K562 (cell line): Measurements from ENCODE around the gene MYL10. TPM values are rescaled to one million over a fixed set of nuclear protein-coding genes. Genes with fewer than 3 reads are reported as not detected.
A peak's percentile ranks its signal among the peaks of the same experiment; 100 is the strongest.

ENCODE experiments used
- ATAC-seq: fragments of 200-7000 bp; cut with Tn5 transposase; 3 replicates; pipeline ENCODE4 v1.9.1; 2020; ENCODE audit warnings: moderate library complexity
- BruUV-seq: library from RNA; stranded (reverse); fragments of 400-500 nt; replicated peaks from 2 replicates; lab custom pipeline; 2021; lab: Mats Ljungman, UMichigan
- CTCF ChIA-PET: fragments of 300-600 bp; formaldehyde crosslinking; extraction: SDS; loops from one replicate; lab custom pipeline; 2021; ENCODE audit warnings: low intra/inter-chr PET ratio; lab: Yijun Ruan, JAX
- POLR2A ChIA-PET: fragments of 300-600, 350-650 bp; sonication (Branson Sonifier 250); formaldehyde crosslinking; extraction: SDS; loops from one replicate; lab custom pipeline; 2021; ENCODE audit warnings: antibody characterized with exemption, inconsistent platforms; lab: Yijun Ruan, JAX
- DNase-seq, 4 experiments: peaks; one replicate each; pipeline versions ENCODE4 v3.0.0 to v3.0.0-alpha.2; 2011 to 2018; ENCODE audit warnings: low spot score in 3 of 4, mixed read lengths in 3 of 4; ENCODE audit errors: extremely low read depth in 1 of 4
- FAIRE-seq: peaks from 2 replicates; lab custom pipeline; 2011; peaks lifted over from hg19 to GRCh38; lab: Jason Lieb, UNC
- H2AFZ ChIP-seq: 2 replicates; pipeline ENCODE4 v1.6.0; 2011; ENCODE audit warnings: low read depth, low read length, control low read depth, inconsistent platforms
- H3K27ac ChIP-seq: fragments of 200-600 bp; 3 replicates; pipeline ENCODE4 v1.8.0; 2011; ENCODE audit warnings: low read depth, mild to moderate bottlenecking, control low read depth, inconsistent platforms, low read length, moderate library complexity, mixed read lengths; ENCODE audit errors: extremely low read depth
- H3K27me3 ChIP-seq, 2 experiments: fragments of 300-600 bp in 1 of 2; 2 replicates in 1 of 2; 3 replicates in 1 of 2; pipeline versions ENCODE4 v1.6.0 to v1.8.0; 2011; ENCODE audit warnings: inconsistent platforms in 2 of 2, low read length in 2 of 2, mild to moderate bottlenecking in 1 of 2, mixed read lengths in 1 of 2, moderate library complexity in 1 of 2; ENCODE audit not compliant: control insufficient read depth in 2 of 2, insufficient read depth in 2 of 2
- H3K36me3 ChIP-seq: fragments of 300-600 bp; 3 replicates; pipeline ENCODE4 v1.8.0; 2011; ENCODE audit warnings: mild to moderate bottlenecking, low read length, inconsistent platforms; ENCODE audit not compliant: control insufficient read depth, insufficient read depth
- H3K4me1 ChIP-seq, 2 experiments: fragments of 200-600 bp in 1 of 2; replicated peaks in 1 of 2; 2 replicates in 1 of 2; 3 replicates in 1 of 2; pipeline versions ENCODE4 v1.5.1 to v1.8.0; 2011; ENCODE audit warnings: inconsistent platforms in 2 of 2, low read length in 2 of 2, mild to moderate bottlenecking in 1 of 2, mixed read lengths in 1 of 2, moderate library complexity in 1 of 2; ENCODE audit not compliant: control insufficient read depth in 2 of 2, insufficient read depth in 2 of 2
- H3K4me2 ChIP-seq: 2 replicates; pipeline ENCODE4 v1.6.1; 2011; ENCODE audit warnings: low read length, control low read depth, inconsistent platforms, mixed read lengths; ENCODE audit not compliant: insufficient read depth
- H3K4me3 ChIP-seq: fragments of 200-600 bp; sonication (generic), shearing (Covaris generic); 2 replicates; pipeline ENCODE4 v1.5.1; 2016; ENCODE audit warnings: control low read depth, inconsistent platforms
- H3K79me2 ChIP-seq: fragments of 200-600 bp; 3 replicates; pipeline ENCODE4 v1.8.0; 2011; ENCODE audit warnings: low read length, inconsistent platforms; ENCODE audit not compliant: control insufficient read depth, insufficient read depth
- H3K9ac ChIP-seq, 2 experiments: 2 replicates each; pipeline versions ENCODE4 v1.6.0 to v1.6.1; 2011; ENCODE audit warnings: low read depth in 2 of 2, low read length in 2 of 2, control low read depth in 1 of 2, inconsistent platforms in 1 of 2, mild to moderate bottlenecking in 1 of 2, mixed read lengths in 1 of 2; ENCODE audit not compliant: insufficient read depth in 1 of 2
- H3K9me1 ChIP-seq: one replicate; pipeline ENCODE4 v1.6.0; 2011; ENCODE audit warnings: inconsistent platforms, mild to moderate bottlenecking, low read length, moderate library complexity; ENCODE audit not compliant: control insufficient read depth, insufficient read depth
- H3K9me3 ChIP-seq: replicated peaks from 2 replicates; pipeline ENCODE4 v1.5.1; 2011; ENCODE audit warnings: low read depth, low read length, inconsistent platforms; ENCODE audit not compliant: control insufficient read depth, insufficient read depth
- H4K20me1 ChIP-seq: replicated peaks from 2 replicates; pipeline ENCODE4 v1.6.1; 2011; ENCODE audit warnings: low read length, inconsistent platforms, mixed read lengths; ENCODE audit not compliant: control insufficient read depth, insufficient read depth
- ID3 ChIP-seq, 2 experiments: fragments of 250-450 bp in 1 of 2; fragments of 450-650 bp in 1 of 2; sonication (Bioruptor Pico) in 1 of 2; IDR thresholded peaks; 2 replicates each; pipeline versions ENCODE4 v1.6.1 to v1.8.0; 2016 to 2021; ENCODE audit warnings: mild to moderate bottlenecking in 2 of 2, moderate library complexity in 2 of 2, missing compliant biosample characterization in 1 of 2, missing genetic modification characterization in 1 of 2
- MBD2 ChIP-seq: sonication (generic); IDR thresholded peaks from 2 replicates; pipeline ENCODE4 v1.6.1; 2016; ENCODE audit warnings: low read depth, borderline replicate concordance
- NBN ChIP-seq: fragments of 450-650 bp; IDR thresholded peaks from 2 replicates; pipeline ENCODE4 v1.6.1; 2016; ENCODE audit warnings: low read depth, mild to moderate bottlenecking
- NFRKB ChIP-seq: fragments of 450-650 bp; IDR thresholded peaks from 2 replicates; pipeline ENCODE4 v1.6.1; 2016; ENCODE audit warnings: low read depth
- ZFP30 ChIP-seq: fragments of 250-450 bp; sonication (Bioruptor Pico); IDR thresholded peaks from 2 replicates; pipeline ENCODE4 v1.8.0; 2022; ENCODE audit warnings: moderate library complexity, mild to moderate bottlenecking, inconsistent platforms, borderline replicate concordance
- WGBS: fragments of 100-300 bp; shearing (Covaris generic); methylation state at CpG from one replicate; pipeline ENCODE4 v1.1.6; 2016; ENCODE audit warnings: low coverage, mixed read lengths; ENCODE audit not compliant: insufficient coverage; ENCODE audit errors: missing lambda C conversion rate; 5-methylcytosine and 5-hydroxymethylcytosine counted together
- in situ Hi-C: fragments of 300-500 bp; cut with MboI; formaldehyde crosslinking; loops from 4 replicates; pipeline ENCODE4 v1.15.0; 2018; ENCODE audit warnings: inconsistent platforms, mixed read lengths
- intact Hi-C: fragments of 100-400 bp; cut with micrococcal nuclease; formaldehyde crosslinking; loops from 2 replicates; pipeline ENCODE4 v1.14.2; 2022
- polyA plus RNA-seq, 8 experiments: library from polyadenylated mRNA; depleted of rRNA in 4 of 8; stranded (reverse) in 5 of 8; unstranded in 3 of 8; fragments of >200 nt; fragmentation: Nextera tagmentation in 2 of 8; fragmentation: Illumina TruSeq in 1 of 8; extraction: Ambion mirVana in 2 of 8; extraction: Trizol in 1 of 8; gene quantifications; 2 replicates each; pipeline versions ENCODE4 v1.2.1 to v1.2.3, GENCODE V29; 2011 to 2014; ENCODE audit warnings: inconsistent platforms in 1 of 8, missing spikeins in 1 of 8
- total RNA-seq, 7 experiments: library from RNA; depleted of rRNA in 6 of 7; stranded (reverse); fragments of >200 nt in 6 of 7; fragmentation: Illumina TruSeq in 2 of 7; extraction: Trizol in 2 of 7; gene quantifications; 2 replicates each; pipeline versions ENCODE4 v1.2.1 to v1.2.3, GENCODE V29; 2011 to 2021; ENCODE audit warnings: low replicate concordance in 1 of 7
- TF ChIP-seq, protein P1 (sequence below): fragments of 450-650 bp; IDR thresholded peaks from 2 replicates; pipeline ENCODE4 v1.6.1; 2018; ENCODE audit not compliant: partially characterized antibody

MYL10 gene
- total and polyA plus RNA-seq, 9 of the 15 experiments (the other 6 are each of a cell fraction or from before 2014, with no cell fraction given) = not detected

- TF ChIP-seq NFRKB = no peak
- TF ChIP-seq, protein P1, sequence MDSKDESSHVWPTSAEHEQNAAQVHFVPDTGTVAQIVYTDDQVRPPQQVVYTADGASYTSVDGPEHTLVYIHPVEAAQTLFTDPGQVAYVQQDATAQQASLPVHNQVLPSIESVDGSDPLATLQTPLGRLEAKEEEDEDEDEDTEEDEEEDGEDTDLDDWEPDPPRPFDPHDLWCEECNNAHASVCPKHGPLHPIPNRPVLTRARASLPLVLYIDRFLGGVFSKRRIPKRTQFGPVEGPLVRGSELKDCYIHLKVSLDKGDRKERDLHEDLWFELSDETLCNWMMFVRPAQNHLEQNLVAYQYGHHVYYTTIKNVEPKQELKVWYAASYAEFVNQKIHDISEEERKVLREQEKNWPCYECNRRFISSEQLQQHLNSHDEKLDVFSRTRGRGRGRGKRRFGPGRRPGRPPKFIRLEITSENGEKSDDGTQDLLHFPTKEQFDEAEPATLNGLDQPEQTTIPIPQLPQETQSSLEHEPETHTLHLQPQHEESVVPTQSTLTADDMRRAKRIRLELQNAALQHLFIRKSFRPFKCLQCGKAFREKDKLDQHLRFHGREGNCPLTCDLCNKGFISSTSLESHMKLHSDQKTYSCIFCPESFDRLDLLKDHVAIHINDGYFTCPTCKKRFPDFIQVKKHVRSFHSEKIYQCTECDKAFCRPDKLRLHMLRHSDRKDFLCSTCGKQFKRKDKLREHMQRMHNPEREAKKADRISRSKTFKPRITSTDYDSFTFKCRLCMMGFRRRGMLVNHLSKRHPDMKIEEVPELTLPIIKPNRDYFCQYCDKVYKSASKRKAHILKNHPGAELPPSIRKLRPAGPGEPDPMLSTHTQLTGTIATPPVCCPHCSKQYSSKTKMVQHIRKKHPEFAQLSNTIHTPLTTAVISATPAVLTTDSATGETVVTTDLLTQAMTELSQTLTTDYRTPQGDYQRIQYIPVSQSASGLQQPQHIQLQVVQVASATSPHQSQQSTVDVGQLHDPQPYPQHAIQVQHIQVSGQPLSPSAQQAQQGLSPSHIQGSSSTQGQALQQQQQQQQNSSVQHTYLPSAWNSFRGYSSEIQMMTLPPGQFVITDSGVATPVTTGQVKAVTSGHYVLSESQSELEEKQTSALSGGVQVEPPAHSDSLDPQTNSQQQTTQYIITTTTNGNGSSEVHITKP = no peak
Observed at GRCh38 chr7:101590663-101591435, 38.2 kb downstream of the MYL10 start (continued).

DNA sequence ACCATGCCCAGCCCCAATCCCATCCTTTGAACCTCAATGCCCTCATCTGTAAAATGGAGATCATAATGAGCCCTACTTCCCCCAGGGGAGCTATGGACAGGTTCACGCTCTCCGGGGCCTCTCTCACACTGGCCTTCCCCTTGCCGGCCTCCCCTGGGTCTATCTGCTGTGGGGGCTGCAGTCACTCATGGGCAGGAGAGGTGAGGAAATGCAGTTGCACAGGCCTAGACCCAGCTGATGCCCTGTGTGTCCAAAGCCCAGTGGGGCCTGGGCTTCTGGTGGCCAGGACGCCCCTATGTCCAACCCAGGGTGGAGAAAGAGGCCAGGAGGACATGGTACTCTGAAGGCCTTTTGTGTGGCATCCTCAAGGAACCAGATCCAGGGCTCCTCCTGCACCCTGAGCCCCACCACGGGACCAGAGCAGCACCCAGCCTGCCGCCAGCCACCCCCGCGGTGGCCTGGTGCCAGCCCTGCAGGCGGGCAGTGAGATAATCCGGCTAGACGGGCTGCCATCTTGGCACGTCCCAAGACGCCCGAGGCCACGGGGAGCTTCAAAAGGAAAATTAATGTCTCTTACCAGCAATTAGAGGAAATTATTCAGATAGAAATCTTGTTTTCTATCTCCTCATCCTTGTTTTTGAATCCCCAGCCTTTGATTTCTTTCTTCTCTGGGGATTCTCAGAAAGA is 39.0 kb downstream of the MYL10 start:
- Histone ChIP-seq H3K27me3 (peaks cover 2 to 22% of the 10 kb centered on the region in 2 experiments; a peak in 3 of 5 replicates), H3K9ac (peak overlapping the region in 1 of 2 experiments; percentile 47; a peak in 1 of 4 replicates), H3K27ac (no peak overlapping the region), H4K20me1 (no peaks in the 10 kb centered on the region), H3K4me2 (no peak overlapping the region), H3K4me3 (no peak overlapping the region), H3K9me3 (no peaks in the 10 kb centered on the region), H3K36me3 (no peaks in the 10 kb centered on the region), H3K9me1 (no peaks in the 10 kb centered on the region), H2AFZ (no peak overlapping the region), H3K4me1 (peaks cover 0 to 10% of the 10 kb centered on the region in 2 experiments; a peak in 1 of 5 replicates), H3K79me2 (no peaks in the 10 kb centered on the region)
- WGBS = 8% methylated on average over 15 of the region's 15 CpGs
- intact Hi-C loops (no loop called here), in situ Hi-C loops (no loop called here)
- FAIRE-seq (no peak), ATAC-seq (no peak), DNase-seq (no peak)
- TF ChIP-seq ZFP30 (CRISPR knock-in tag) (no peak), ID3 (CRISPR knock-in tag; IDR thresholded peaks at IDR 0.05) (no peak), ID3 (tag; IDR thresholded peaks at IDR 0.05) (no peak), NBN (no peak), MBD2 (no peak)
- POLR2A ChIA-PET = no interaction called here
- CTCF ChIA-PET = no interaction called here
- BruUV-seq = no TSS peak
